DND-41 (cell line): Measurements from ENCODE around the gene CYP2A7.
"Not testable (repeated sequence)": the region's sequence is repeated elsewhere in the genome, so short reads cannot be mapped to it uniquely, and the experiment has no call there.

Experiments
- CTCF ChIP-seq: IDR thresholded peaks from 2 replicates; pipeline ENCODE4 v1.5.1; 2012; ENCODE audit warnings: borderline replicate concordance, low read length, moderate library complexity, mild to moderate bottlenecking; ENCODE audit not compliant: poor library complexity, severe bottlenecking; ENCODE audit errors: extremely low read depth
- EZH2 ChIP-seq: IDR thresholded peaks from 3 replicates; pipeline ENCODE4 v1.6.1; 2012; ENCODE audit warnings: borderline replicate concordance, low read depth, mild to moderate bottlenecking, moderate library complexity, low read length, inconsistent platforms; ENCODE audit not compliant: severe bottlenecking

- not testable (repeated sequence) for TF ChIP-seq CTCF, EZH2
Measured at GRCh38 chr19:40879349-40879748, 2.7 kb downstream of the CYP2A7 start.
